K562 treated with DMSO at 1 percent for 4 hours (cell line): ENCODE data around the gene CAPZB. TPM values are rescaled to one million over a fixed set of nuclear protein-coding genes. Genes with fewer than 3 reads are reported as not detected.

Experiments
- total RNA-seq: library from RNA; unstranded; fragments of 300-600 nt; gene quantifications from 2 replicates; pipeline ENCODE4 v1.2.3, GENCODE V29; 2022; ENCODE audit not compliant: insufficient read depth

The CAPZB gene
- total RNA-seq, result 260 and 287 TPM in 2 replicates

GRCh38 chr1:19485362-19486187, at the start of gene CAPZB:
Gene CAPZB (minus strand): TSS chr1:19485539. CDS start chr1:19485438, 101 bp downstream.

DNA sequence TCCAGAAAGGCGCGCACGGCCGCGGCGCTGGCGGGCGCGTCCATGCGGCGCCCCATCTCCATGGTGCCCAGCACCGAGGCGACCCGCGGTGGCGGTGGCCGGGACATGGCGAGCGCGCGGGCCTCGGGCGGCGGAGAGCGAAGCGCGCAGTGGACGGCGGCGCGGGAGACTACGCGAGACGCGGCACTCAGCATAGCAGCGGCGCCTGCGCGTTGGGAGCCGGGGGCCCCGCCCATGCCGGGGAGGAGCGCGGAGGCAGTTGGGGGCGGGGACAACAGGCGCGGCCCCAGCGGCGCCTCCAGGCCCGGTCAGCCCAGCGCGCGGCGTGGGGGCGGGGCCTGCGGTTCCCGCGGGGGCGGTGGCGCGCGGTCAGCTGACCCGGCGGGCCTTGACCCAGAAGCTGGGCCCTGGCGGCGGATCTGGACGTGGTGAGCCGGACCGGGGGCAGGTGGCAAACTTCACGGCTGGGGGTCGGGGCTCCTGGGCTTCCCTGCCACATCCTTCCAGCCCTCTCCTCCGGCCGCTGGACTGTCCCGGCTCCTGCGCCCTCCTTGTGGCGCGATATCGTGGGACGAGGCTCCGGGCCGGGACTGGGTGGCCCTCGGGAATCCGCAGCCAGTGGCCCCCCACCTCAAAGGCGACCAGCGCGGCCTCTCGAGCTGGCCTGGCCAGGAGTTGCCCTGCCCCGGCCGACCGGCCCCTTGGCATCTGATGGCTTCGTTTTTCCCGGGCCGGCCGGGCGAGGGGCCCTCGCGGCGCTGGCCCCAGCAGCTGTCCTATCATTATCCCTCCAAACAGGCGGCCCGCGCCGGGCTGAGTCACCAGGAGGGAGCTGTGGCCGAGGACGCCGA, 173.2 kb downstream of the CAPZB start, which contains the start of the genes AKR7A2 and SLC66A1:
Gene AKR7A2, minus strand, starts transcription at position 214 of the 851 bp plus-strand sequence. Its CDS starts 20 bp downstream, at position 194.
Gene SLC66A1, plus strand, starts transcription at position 396 of the 851 bp plus-strand sequence. CDS start 5,352 bp downstream, outside the sequence.

Other genes starting within 250 kb of the CAPZB start
- 20.7 and 30.3 TPM in 2 replicates for gene EMC1, start 234.0 kb downstream of the CAPZB start, total RNA-seq
- 29.2 and 30.3 TPM in 2 replicates for gene MRTO4, start 233.7 kb downstream of the CAPZB start, total RNA-seq
- gene AKR7A3, start 196.8 kb downstream of the CAPZB start, total RNA-seq, result 0.64 and 1.6 TPM in 2 replicates
- 107 and 130 TPM in 2 replicates for gene AKR7A2, start 173.4 kb downstream of the CAPZB start, total RNA-seq
- gene SLC66A1, start 173.2 kb downstream of the CAPZB start, total RNA-seq, result 45.4 and 48.0 TPM in 2 replicates
- gene NBL1, start 158.8 kb upstream of the CAPZB start, total RNA-seq, result 0.75 TPM in 1 of 2 replicates, not detected in the other
- not detected in 2 replicates for gene HTR6, start 179.3 kb upstream of the CAPZB start, total RNA-seq